UCSD-AML1 (cell line): ENCODE measurements around the gene HS3ST5.

Source experiments
- DNase-seq: peaks from one replicate; lab custom pipeline; 2025; ENCODE audit not compliant: unreplicated experiment; lab: John Stamatoyannopoulos, UW

Gene HS3ST5

GRCh38 chr6:114202389-114202788, 140.4 kb downstream of the HS3ST5 start:
- DNase-seq = no peak

GRCh38 chr6:114200891-114201290, 141.9 kb downstream of the HS3ST5 start:
- no peak for DNase-seq

- DNase-seq = no peak
These were observed 147.0 kb downstream of the HS3ST5 start for GRCh38 chr6:114195631-114196403.

GRCh38 chr6:114195027-114195365, 147.8 kb downstream of the HS3ST5 start:
- no peak for DNase-seq

GRCh38 chr6:114194362-114195026, 148.3 kb downstream of the HS3ST5 start:
- DNase-seq = no peak

- DNase-seq = no peak
These were observed 155.3 kb downstream of the HS3ST5 start for GRCh38 chr6:114187563-114187962.

- DNase-seq = no peak
These were observed 161.2 kb downstream of the HS3ST5 start for GRCh38 chr6:114181664-114182063.

GRCh38 chr6:114179411-114179810, 163.4 kb downstream of the HS3ST5 start:
- no peak for DNase-seq

GRCh38 chr6:114176726-114177125, 166.1 kb downstream of the HS3ST5 start:
- DNase-seq = no peak

GRCh38 chr6:114172576-114173260, 170.1 kb downstream of the HS3ST5 start:
- DNase-seq = no peak

- no peak for DNase-seq
These were observed 171.3 kb downstream of the HS3ST5 start for GRCh38 chr6:114171473-114171872.

GRCh38 chr6:114170958-114171387, 171.8 kb downstream of the HS3ST5 start:
- DNase-seq = no peak

- no peak for DNase-seq
These were observed 172.5 kb downstream of the HS3ST5 start for GRCh38 chr6:114170372-114170771.

- no peak for DNase-seq
These were observed 173.1 kb downstream of the HS3ST5 start for GRCh38 chr6:114169763-114170162.

- no peak for DNase-seq
These were observed 174.9 kb downstream of the HS3ST5 start for GRCh38 chr6:114167583-114168576.

GRCh38 chr6:114164207-114164606, 178.6 kb downstream of the HS3ST5 start:
- DNase-seq = no peak

GRCh38 chr6:114162691-114163347, 180.0 kb downstream of the HS3ST5 start:
- DNase-seq = no peak

- no peak for DNase-seq
These were observed 181.9 kb downstream of the HS3ST5 start for GRCh38 chr6:114160881-114161280.

GRCh38 chr6:114159727-114160126, 183.1 kb downstream of the HS3ST5 start:
- DNase-seq = no peak
